HFF-Myc (cell line): ENCODE data around the gene SLC6A4.

Experiments
- DNase-seq: peaks from one replicate; pipeline ENCODE4 v3.0.0-alpha.2; 2011; ENCODE audit warnings: low read depth; ENCODE audit errors: extremely low read depth
- H3K4me3 ChIP-seq: replicated peaks from 2 replicates; pipeline ENCODE4 v1.5.1; 2011; ENCODE audit warnings: low read depth, mild to moderate bottlenecking, control low read depth, low read length
- TF ChIP-seq, protein P1 (sequence below): IDR thresholded peaks from 2 replicates; pipeline ENCODE4 v1.5.1; 2012; ENCODE audit warnings: mild to moderate bottlenecking, low read depth, low read length, control low read depth; ENCODE audit errors: missing control alignments

SLC6A4 gene

DNA sequence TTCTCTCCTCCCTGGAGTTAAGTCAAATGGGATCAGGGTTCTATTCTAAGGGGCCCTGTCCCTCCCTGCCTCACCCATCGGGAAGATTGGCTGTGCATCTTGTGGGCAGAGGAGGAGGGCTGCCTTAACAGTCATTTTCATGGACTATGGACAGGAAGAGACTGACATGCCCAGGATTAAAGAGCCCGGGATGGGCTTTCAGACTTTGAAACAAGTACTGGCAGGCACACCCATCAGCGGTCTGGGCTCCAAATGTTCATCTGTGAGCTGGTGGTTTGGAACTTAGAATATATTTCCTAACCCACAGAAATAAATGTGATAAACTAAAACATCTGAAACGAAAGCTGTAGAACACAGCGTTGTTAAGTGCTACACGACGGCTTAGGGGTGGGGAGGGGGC, 6.5 kb downstream of the SLC6A4 start:
- no peak for DNase-seq
- TF ChIP-seq, protein P1, sequence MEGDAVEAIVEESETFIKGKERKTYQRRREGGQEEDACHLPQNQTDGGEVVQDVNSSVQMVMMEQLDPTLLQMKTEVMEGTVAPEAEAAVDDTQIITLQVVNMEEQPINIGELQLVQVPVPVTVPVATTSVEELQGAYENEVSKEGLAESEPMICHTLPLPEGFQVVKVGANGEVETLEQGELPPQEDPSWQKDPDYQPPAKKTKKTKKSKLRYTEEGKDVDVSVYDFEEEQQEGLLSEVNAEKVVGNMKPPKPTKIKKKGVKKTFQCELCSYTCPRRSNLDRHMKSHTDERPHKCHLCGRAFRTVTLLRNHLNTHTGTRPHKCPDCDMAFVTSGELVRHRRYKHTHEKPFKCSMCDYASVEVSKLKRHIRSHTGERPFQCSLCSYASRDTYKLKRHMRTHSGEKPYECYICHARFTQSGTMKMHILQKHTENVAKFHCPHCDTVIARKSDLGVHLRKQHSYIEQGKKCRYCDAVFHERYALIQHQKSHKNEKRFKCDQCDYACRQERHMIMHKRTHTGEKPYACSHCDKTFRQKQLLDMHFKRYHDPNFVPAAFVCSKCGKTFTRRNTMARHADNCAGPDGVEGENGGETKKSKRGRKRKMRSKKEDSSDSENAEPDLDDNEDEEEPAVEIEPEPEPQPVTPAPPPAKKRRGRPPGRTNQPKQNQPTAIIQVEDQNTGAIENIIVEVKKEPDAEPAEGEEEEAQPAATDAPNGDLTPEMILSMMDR = no peak
- no peak overlapping the region for H3K4me3 ChIP-seq

DNA sequence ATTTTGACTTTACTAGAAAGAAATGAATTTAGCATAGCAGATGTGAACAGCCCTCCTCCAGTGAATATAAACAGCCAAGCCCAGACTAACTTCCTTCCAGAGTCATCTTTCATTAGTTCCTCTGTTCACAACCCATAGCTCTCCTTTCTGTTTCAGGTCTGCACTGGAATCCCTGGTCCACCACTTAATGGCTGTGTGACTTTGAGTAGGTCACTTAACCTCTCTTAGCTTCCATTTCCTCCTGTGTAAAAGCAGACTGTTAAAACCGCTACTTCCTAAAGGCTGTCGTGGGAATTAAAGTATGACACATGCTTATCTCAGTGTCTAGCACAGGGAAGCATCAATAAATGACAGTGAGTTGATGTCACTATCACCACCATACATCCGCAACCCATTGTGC, 7.5 kb downstream of the SLC6A4 start:
- no peak overlapping the region for H3K4me3 ChIP-seq
- DNase-seq = no peak
- TF ChIP-seq, protein P1 = no peak

DNA sequence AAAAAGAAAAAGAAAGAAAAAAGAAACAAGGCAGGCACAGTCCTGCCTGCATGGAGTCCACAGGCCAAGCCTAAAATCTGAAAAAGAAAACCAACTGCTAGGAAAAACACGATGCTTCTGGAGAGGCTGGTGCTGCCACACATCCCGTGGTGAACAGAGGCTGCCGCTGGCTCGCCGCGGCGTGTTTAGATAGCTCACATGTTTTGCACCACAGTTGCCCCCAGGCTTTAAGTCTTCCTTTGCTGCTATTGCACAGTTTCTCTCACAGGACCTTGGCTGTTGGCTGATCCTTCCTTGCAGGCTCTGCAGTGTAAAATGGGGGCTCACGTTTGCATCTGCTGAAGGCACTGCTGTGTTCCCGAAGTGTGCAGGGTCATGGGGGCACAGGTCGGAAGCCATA, 8.6 kb downstream of the SLC6A4 start:
- H3K4me3 ChIP-seq = no peak overlapping the region
- TF ChIP-seq, protein P1 = no peak
- DNase-seq = no peak

DNA sequence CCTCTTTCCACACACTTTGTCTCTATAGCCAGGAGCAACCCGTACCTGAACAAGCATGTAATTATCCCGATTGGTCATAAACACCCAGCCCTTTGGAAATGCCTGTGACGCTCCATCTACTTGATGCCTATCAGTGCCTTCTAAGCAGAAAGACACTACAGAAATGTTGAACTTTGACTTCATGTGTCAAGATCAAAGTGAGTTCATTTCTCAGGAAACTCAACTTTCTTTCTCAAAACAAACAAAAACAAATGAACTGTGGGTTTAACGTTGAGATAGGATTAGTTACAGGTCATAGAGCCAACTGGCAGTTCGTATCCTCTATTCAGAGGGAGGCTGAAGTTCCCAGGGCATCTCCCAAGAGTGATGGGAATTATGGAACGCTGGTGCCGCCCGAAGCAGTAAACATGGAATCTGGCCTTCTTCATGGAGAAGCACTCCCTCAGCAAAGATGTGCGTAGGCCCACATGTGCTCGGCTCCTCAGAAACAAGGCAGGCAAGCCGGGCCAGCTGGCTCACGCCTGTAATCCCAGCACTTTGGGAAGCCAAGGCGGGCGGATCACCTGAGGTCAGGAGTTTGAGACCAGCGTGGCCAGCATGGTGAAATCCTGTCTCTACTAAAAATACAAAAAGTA, 9.5 kb downstream of the SLC6A4 start:
- DNase-seq = no peak
- H3K4me3 ChIP-seq = no peak overlapping the region
- TF ChIP-seq, protein P1 = no peak

DNA sequence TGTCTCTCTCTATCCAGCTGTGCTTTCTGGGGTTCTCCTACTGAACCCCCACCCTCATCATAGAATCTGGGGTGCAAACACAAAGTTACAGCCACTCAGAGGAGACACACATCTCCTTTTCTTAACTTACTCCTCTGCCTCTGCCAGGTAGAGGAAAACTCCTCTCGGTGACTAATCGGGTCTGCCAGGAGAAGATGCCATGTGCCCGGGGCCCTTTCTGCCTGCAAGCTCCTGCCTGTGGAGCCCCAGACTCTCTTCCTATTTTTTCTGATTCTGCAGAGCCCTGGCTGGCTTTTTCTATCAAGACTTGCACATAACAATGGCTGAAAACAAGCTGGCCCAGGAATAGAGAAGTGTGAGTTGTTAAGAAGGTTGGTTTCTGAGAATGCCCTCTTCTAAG, 10.4 kb downstream of the SLC6A4 start:
- TF ChIP-seq, protein P1 = no peak
- DNase-seq = no peak
- H3K4me3 ChIP-seq = no peak overlapping the region

DNA sequence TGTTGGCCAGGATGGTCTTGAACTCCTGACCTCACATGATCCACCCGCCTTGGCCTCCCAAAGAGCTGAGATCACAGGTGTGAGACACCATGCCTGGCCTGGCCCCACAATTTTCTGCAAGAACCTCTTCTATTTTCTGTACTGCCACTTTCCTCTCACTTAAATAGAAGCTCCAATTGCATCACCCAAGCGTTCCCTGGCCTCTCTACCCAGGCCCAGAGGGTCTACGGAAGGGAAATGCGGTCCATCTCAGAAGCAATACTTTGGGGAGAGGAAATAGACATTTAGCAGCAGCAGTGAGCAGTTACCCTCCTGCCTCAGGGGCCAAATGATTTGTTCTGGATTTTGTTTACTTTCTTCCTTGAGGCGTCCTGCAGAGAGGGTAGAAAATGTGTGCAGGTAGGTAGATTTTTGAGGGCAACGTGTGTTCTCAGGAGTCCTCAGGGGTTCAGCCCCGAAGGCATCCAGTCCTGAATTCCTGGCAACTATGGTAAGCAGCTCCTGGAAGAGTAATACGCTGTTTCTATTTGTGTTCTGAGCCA, 11.0 kb downstream of the SLC6A4 start:
- TF ChIP-seq, protein P1 = no peak
- no peak overlapping the region for H3K4me3 ChIP-seq
- DNase-seq = no peak

DNA sequence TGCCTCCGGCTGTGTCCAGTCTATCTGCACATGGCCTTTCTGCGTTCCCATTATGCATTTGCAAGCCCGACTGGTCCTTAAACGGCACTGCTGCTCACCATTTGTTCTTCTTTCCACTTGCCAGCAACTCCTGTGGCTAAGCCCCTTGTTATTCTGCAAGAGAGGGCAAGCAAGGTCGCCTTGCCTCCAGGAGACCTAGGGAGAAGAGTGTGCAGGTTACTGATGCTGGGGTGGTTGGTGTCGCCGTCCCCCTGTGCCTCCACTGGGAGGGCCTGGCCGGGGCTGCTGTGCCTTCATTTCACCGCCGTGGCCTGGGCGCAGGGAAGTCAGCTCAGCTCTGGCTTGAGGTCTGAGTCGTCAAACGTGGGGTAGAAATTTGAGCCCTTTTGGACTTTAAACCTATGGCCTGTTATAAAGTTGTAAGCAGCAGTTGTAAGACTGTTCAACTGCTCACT, 12.7 kb downstream of the SLC6A4 start:
- no peak for DNase-seq
- no peak overlapping the region for H3K4me3 ChIP-seq
- TF ChIP-seq, protein P1 = no peak
